OCI-LY1 (cell line): ENCODE measurements around the gene ELL.

Experiments
- H2AFZ ChIP-seq: fragments of 200-600 bp; sonication (generic), shearing (Covaris generic); 2 replicates; pipeline ENCODE4 v1.6.0; 2014; ENCODE audit warnings: antibody characterized with exemption, mild to moderate bottlenecking, low read length
- H3F3A ChIP-seq: fragments of 200-600 bp; sonication (generic), shearing (Covaris generic); 2 replicates; pipeline ENCODE4 v1.6.0; 2014; ENCODE audit warnings: mild to moderate bottlenecking, antibody characterized with exemption, low read length, moderate library complexity; ENCODE audit not compliant: insufficient read depth
- H3K27ac ChIP-seq: fragments of 200-600 bp; sonication (generic); 2 replicates; pipeline ENCODE4 v1.5.1; 2014; ENCODE audit warnings: low read length, mixed run types, mild to moderate bottlenecking, low read depth; ENCODE audit not compliant: poor library complexity, severe bottlenecking
- H3K27me3 ChIP-seq: fragments of 200-600 bp; sonication (generic); 2 replicates; pipeline ENCODE4 v1.6.0; 2014; ENCODE audit warnings: antibody characterized with exemption, mild to moderate bottlenecking, low read length, moderate library complexity; ENCODE audit not compliant: insufficient read depth
- H3K36me3 ChIP-seq: fragments of 200-600 bp; sonication (generic); 2 replicates; pipeline ENCODE4 v1.6.1; 2014; ENCODE audit warnings: mild to moderate bottlenecking, antibody characterized with exemption, low read length, moderate library complexity, mixed read lengths; ENCODE audit not compliant: insufficient read depth
- H3K4me1 ChIP-seq: fragments of 200-600 bp; sonication (generic); 2 replicates; pipeline ENCODE4 v1.5.1; 2014; ENCODE audit warnings: mild to moderate bottlenecking, low read length, moderate library complexity; ENCODE audit not compliant: insufficient read depth, severe bottlenecking
- H3K4me2 ChIP-seq: fragments of 200-600 bp; sonication (generic), shearing (Covaris generic); 2 replicates; pipeline ENCODE4 v1.6.1; 2014; ENCODE audit warnings: low read length
- H3K4me3 ChIP-seq: fragments of 200-600 bp; sonication (generic); 2 replicates; pipeline ENCODE4 v1.5.1; 2014; ENCODE audit warnings: low read length, low read depth, mild to moderate bottlenecking, mixed read lengths; ENCODE audit not compliant: poor library complexity, severe bottlenecking
- H3K79me2 ChIP-seq: fragments of 200-600 bp; shearing (Covaris generic); 2 replicates; pipeline ENCODE4 v1.6.1; 2016; ENCODE audit warnings: mixed run types, low read length, mixed read lengths; ENCODE audit not compliant: insufficient read depth
- H3K9ac ChIP-seq: fragments of 200-600 bp; sonication (generic), shearing (Covaris generic); 2 replicates; pipeline ENCODE4 v1.6.1; 2014; ENCODE audit warnings: mild to moderate bottlenecking, low read length, mixed read lengths
- H3K9me2 ChIP-seq: fragments of 200-600 bp; sonication (generic), shearing (Covaris generic); 2 replicates; pipeline ENCODE4 v1.6.1; 2014; ENCODE audit warnings: low read depth, mild to moderate bottlenecking, low read length, mixed read lengths
- H3K9me3 ChIP-seq: fragments of 200-600 bp; shearing (Covaris generic); 2 replicates; pipeline ENCODE4 v1.6.1; 2014; ENCODE audit warnings: low read length, mixed read lengths
- H4K20me1 ChIP-seq: fragments of 200-600 bp; sonication (generic), shearing (Covaris generic); 2 replicates; pipeline ENCODE4 v1.6.0; 2016; ENCODE audit warnings: mild to moderate bottlenecking, low read length; ENCODE audit not compliant: insufficient read depth
- EZH2 ChIP-seq: fragments of 200-600 bp; sonication (generic), shearing (Covaris generic); IDR thresholded peaks from 2 replicates; pipeline ENCODE4 v1.8.0; 2017; ENCODE audit warnings: borderline replicate concordance, mixed run types, mild to moderate bottlenecking, antibody characterized with exemption, low read length, moderate library complexity, mixed read lengths
- TF ChIP-seq, protein P1 (sequence below): fragments of 200-600 bp; sonication (generic), shearing (Covaris generic); IDR thresholded peaks from 2 replicates; pipeline ENCODE4 v1.5.1; 2017; ENCODE audit warnings: mild to moderate bottlenecking, antibody characterized with exemption, low read length, moderate library complexity, mixed read lengths

The ELL gene

DNA sequence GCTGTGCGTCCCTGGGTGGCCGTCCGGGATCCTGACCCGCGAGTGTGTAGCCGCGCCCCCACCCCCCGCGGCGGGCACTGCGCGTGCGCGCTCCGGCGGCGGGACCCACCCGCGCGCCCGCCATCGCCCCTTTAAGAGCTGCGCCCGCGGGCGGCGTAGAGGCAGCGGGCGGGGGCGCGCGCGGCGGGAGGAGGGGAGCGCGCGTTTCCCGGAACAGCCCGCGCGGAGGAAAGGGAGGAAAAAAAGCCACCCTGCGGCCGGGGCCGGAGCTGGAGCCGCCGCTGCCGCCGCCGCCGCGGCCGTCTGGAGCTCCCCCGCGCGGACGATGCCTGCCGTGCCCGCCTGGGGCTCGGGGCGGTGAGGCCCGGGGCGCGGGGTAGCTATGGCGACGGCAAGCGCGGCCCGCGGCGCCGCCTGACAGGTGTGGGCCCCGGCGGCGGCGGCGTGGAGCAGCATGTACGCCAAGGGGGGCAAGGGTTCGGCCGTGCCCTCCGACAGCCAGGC lies 102.6 kb downstream of the ELL start, which contains the start of gene SSBP4:
SSBP4 (plus strand) TSS at position 204 of the 504 bp plus-strand sequence; CDS start at position 455, 251 bp downstream.
- Histone ChIP-seq H3K4me1 (peaks cover 44% of the 10 kb centered on the region), H3K27ac (no peak within 1 kb of the TSS), H3K36me3 (no peaks in the 10 kb centered on the region), H3K4me2 (peak within 1 kb of the TSS; percentile 85), H2AFZ (no peak within 1 kb of the TSS), H3K4me3 (peak within 1 kb of the TSS; percentile 65), H3K9ac (peak within 1 kb of the TSS; percentile 60), H3K9me2 (no peaks in the 10 kb centered on the region), H3K27me3 (no peaks in the 10 kb centered on the region), H3K79me2 (no peaks in the 10 kb centered on the region), H4K20me1 (no peaks in the 10 kb centered on the region), H3F3A (no peaks in the 10 kb centered on the region), H3K9me3 (no peaks in the 10 kb centered on the region)
- TF ChIP-seq, protein P1, sequence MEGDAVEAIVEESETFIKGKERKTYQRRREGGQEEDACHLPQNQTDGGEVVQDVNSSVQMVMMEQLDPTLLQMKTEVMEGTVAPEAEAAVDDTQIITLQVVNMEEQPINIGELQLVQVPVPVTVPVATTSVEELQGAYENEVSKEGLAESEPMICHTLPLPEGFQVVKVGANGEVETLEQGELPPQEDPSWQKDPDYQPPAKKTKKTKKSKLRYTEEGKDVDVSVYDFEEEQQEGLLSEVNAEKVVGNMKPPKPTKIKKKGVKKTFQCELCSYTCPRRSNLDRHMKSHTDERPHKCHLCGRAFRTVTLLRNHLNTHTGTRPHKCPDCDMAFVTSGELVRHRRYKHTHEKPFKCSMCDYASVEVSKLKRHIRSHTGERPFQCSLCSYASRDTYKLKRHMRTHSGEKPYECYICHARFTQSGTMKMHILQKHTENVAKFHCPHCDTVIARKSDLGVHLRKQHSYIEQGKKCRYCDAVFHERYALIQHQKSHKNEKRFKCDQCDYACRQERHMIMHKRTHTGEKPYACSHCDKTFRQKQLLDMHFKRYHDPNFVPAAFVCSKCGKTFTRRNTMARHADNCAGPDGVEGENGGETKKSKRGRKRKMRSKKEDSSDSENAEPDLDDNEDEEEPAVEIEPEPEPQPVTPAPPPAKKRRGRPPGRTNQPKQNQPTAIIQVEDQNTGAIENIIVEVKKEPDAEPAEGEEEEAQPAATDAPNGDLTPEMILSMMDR: no peak
- TF ChIP-seq EZH2: no peak

DNA sequence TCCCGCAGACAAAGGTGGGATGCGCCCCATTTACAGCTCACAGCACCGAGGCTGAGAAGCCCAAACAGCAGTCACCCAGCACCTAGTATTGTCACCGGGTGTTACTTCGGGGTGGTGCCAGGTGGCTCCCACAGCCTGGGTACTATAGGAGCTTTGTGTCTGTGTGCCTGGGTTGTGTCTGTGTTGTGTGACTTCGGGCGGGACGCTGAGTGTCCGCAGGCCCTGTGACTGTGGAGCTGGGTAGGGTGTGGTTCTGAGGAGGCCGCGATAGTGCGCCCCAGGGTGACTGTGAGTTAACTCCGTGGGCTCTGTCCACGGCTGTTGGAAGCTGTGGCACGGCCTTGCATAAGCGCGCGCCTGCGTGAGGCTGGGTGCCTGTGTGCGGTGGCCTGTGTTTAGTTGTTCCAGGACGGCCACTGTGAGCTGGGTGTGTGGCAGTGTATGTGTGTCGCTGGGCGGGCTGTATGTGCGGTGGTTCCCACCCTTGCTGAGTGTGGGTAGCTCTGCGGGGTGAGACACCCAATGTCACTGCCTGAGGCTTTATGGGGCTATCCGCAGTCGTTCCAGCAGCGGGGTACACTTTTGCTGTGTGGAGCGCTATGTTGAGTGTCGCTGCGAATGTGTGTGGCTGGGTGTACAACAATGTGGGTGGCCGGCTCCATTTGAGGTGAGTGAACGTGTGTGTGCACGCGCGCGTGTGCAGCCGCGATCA lies 103.2 kb downstream of the ELL start:
- Histone ChIP-seq H4K20me1 (no peaks in the 10 kb centered on the region), H3F3A (no peaks in the 10 kb centered on the region), H3K4me2 (peak overlapping the region; percentile 85), H3K79me2 (no peaks in the 10 kb centered on the region), H3K9me2 (no peaks in the 10 kb centered on the region), H2AFZ (no peak overlapping the region), H3K4me3 (peak overlapping the region; percentile 65), H3K27ac (no peak overlapping the region), H3K4me1 (peaks cover 44% of the 10 kb centered on the region), H3K9me3 (no peaks in the 10 kb centered on the region), H3K27me3 (no peaks in the 10 kb centered on the region), H3K9ac (peak overlapping the region; percentile 3; the same call in 1 of the 2 replicates), H3K36me3 (no peaks in the 10 kb centered on the region)
- TF ChIP-seq, protein P1: no peak
- no peak for TF ChIP-seq EZH2

DNA sequence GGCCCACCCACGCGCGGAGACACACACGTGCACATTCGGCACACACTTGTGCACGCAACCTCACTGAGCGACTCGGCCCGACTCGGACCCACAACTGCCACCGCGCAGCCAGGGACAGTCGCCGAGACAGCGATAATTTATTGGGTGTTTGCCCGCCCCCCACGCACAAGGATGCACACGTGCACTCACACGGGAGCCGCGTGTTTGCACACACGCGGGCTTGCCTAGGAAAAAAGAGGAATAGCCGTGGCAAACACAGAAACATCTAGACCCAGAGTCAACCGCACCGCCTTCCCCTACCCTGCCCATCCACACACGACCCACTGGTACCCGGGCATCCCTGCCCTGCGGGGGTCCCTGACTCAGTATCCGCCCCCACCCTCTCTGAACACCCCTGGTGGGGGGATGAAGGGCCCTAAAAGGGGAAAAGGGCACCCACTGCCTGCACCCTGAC lies 103.8 kb downstream of the ELL start:
- Histone ChIP-seq H3K79me2 (no peaks in the 10 kb centered on the region), H4K20me1 (no peaks in the 10 kb centered on the region), H3K4me1 (peaks cover 44% of the 10 kb centered on the region), H3K4me2 (peak overlapping the region; percentile 30; the same call in 1 of the 2 replicates), H2AFZ (no peak overlapping the region), H3K9ac (no peak overlapping the region), H3K27ac (no peak overlapping the region), H3K9me3 (no peaks in the 10 kb centered on the region), H3K4me3 (no peak overlapping the region), H3K9me2 (no peaks in the 10 kb centered on the region), H3F3A (no peaks in the 10 kb centered on the region), H3K36me3 (no peaks in the 10 kb centered on the region), H3K27me3 (no peaks in the 10 kb centered on the region)
- TF ChIP-seq EZH2: no peak
- TF ChIP-seq, protein P1: no peak
